ENCODE measurements around the gene PDGFRA. TPM values are rescaled to one million over a fixed set of nuclear protein-coding genes. Genes with fewer than 3 reads are reported as not detected.

Gene PDGFRA
- total and polyA plus RNA-seq, 9 donors, result 54.3 to 106 (median 83.9) TPM

DNA sequence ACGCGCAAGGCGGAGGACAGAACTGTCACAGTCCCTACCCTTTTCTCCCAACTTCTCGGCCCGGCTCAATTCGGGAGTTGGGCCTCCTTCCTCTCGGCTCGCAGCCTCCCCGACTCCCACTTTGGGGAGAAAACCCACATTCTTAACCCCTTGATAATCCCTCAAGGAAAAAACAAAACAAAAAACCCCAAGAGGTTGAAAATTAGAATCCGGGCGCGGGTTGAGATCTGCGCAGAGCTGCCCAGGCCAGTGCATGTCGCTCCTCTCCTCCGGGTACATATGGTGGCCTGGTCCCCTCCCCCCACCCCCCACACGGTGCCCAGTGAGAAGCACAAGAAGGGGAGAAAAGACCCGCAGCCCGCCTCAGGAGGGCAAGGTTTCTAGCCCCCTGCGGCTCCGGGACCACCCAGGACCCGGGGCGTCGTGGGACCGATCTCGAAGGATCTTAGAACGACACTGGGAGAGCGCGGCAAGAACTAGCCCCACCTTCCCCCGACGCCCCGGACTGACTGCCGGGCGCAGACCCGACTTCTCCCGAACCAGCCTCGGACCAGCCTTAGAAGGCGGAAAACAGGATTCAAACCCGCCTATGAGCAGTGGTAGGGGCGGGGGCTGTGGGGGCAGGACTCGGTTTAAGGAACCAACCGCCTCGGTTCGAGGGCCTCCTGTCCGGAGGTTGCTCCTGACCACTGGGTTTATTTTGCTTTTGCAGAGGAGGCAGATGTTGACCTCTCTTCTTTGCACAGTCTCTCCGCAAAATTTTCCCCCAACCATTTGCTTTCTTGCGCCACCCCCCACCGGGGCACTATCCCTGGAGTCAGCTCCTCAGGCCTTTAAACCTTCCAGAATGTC, 2.5 kb upstream of the PDGFRA start:
- Histone ChIP-seq H3K4me1 (ENCODE audit: control insufficient read depth, insufficient read depth, low read length) (peaks cover 52% of the 10 kb centered on the region), H3K9me3 (replicated peaks; ENCODE audit: control insufficient read depth, low read depth, low read length) (no peaks in the 10 kb centered on the region), H3K27me3 (ENCODE audit: control insufficient read depth, insufficient read depth, low read length) (peaks cover 83% of the 10 kb centered on the region), H3K36me3 (ENCODE audit: control insufficient read depth, insufficient read depth, low read length) (no peaks in the 10 kb centered on the region), H3K4me3 (ENCODE audit: low read length) (peak overlapping the region; percentile 42), H3K27ac (ENCODE audit: low read length) (peak overlapping the region; percentile 95)
- 2% methylated on average over 30 of the region's 47 CpGs for WGBS (ENCODE audit: insufficient coverage)
- DNase-seq, result peak; percentile 95

- no peaks in the 10 kb centered on the region for H3K36me3 ChIP-seq (ENCODE audit: control insufficient read depth, insufficient read depth, low read length)
- peak; percentile 93 for DNase-seq
- H3K9me3 ChIP-seq (replicated peaks; ENCODE audit: control insufficient read depth, low read depth, low read length), result no peaks in the 10 kb centered on the region
- peak overlapping the region; percentile 42 for H3K4me3 ChIP-seq (ENCODE audit: low read length)
- peaks cover 90% of the 10 kb centered on the region for H3K27me3 ChIP-seq (ENCODE audit: control insufficient read depth, insufficient read depth, low read length)
- H3K4me1 ChIP-seq (ENCODE audit: control insufficient read depth, insufficient read depth, low read length), result peaks cover 60% of the 10 kb centered on the region
- peak overlapping the region; percentile 95 for H3K27ac ChIP-seq (ENCODE audit: low read length)
- WGBS (ENCODE audit: insufficient coverage), result under 1% methylated on average over 31 of the region's 36 CpGs
These were observed 1.6 kb upstream of the PDGFRA start for GRCh38 chr4:54227256-54228055.

DNA sequence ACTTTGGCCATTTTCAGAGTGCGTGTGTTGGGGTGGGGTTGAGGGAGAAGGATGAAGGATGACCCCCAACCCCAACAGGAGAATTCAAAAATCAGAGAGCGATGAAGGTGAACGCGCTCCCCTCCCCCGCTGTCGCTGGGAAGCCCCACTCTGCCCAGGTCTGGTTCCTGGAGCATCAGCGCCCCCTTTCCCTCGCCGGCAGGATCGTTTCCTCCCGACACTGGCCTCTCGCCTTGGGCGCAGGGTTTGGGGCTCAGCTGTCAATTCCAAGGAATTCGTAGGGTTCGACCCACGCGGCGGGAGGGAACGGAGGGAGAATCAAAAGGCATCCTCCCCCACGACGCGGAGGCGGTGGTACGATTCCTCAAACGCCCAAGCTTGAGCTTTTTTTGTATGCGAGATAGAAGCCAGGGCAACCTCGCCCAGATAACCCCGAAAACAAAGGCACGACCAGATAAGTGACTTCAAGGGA, 1.0 kb upstream of the PDGFRA start:
- Histone ChIP-seq H3K27ac (ENCODE audit: low read length) (peak overlapping the region; percentile 95), H3K4me1 (ENCODE audit: control insufficient read depth, insufficient read depth, low read length) (peaks cover 60% of the 10 kb centered on the region), H3K4me3 (ENCODE audit: low read length) (peak overlapping the region; percentile 42), H3K27me3 (ENCODE audit: control insufficient read depth, insufficient read depth, low read length) (peaks cover 95% of the 10 kb centered on the region), H3K9me3 (replicated peaks; ENCODE audit: control insufficient read depth, low read depth, low read length) (no peaks in the 10 kb centered on the region), H3K36me3 (ENCODE audit: control insufficient read depth, insufficient read depth, low read length) (no peaks in the 10 kb centered on the region)
- DNase-seq, result peak; percentile 92
- 4% methylated on average over 14 of the region's 29 CpGs for WGBS (ENCODE audit: insufficient coverage)

DNA sequence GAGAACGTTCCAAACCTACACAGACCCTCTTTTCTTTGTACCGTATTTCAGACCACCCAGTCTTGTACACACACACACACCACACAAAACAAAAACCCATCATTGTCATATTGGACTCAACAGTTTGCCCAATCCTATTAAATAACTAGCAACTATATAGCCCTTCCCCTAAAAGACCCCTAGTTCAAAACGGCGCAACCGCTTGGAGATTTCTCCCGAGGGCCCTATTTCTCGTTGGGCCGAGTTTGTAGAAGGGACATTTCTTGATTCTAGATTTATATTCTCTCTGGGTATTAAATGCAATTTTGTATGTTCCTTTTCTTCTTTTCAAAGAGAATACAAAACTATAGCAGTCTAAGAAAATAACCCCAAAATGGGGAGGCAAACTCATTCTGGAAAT, 547 bp upstream of the PDGFRA start:
- Histone ChIP-seq H3K9me3 (replicated peaks; ENCODE audit: control insufficient read depth, low read depth, low read length) (no peaks in the 10 kb centered on the region), H3K27ac (ENCODE audit: low read length) (peak overlapping the region; percentile 95)
- 0% methylated on average over 2 of the region's 8 CpGs for WGBS (ENCODE audit: insufficient coverage)

DNA sequence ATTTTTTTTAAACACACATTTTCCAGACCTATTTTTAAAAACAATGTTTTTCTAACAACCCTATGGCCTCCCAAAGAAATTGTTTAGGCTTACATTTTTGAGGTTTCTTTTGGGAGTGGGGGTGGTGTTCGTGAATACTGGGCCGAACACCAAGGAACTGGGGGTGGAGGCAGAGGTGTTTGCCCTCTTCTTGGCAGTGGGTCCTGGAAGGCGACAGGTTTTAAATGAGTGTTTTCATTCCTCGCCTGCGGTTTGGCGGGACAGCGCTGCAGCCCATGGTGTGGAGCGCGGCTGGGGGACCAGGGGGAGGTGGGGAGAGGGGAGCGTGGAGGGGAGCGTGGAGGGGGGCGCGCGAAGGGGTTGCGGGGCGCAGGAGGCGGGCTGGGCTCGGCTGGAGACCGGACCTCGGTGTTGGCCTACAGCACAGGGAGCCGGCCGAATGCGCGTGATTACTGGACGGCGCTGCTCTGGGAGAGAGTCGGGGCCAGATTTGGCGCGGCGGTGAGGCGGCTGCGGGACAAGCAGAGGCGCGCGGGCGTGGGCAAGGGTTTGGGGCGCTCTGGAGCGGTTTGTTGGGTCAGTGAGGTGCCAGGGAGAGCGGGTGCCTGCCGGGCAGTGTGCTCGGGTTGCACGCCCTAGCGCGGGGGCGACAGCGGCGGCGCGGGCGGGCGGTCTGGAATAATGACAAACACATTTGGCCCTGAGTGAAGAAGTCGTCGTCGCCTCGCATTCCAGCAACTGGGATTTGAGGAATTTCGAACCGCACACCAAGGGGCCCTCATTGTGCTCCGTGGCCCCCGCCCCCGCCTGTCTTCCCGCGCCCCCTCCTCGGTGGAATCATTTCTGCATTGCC, 764 bp downstream of the PDGFRA start:
- no peaks in the 10 kb centered on the region for H3K36me3 ChIP-seq (ENCODE audit: control insufficient read depth, insufficient read depth, low read length)
- peak overlapping the region; percentile 72 for H3K27ac ChIP-seq (ENCODE audit: low read length)
- DNase-seq, result peak; percentile 31
- H3K27me3 ChIP-seq (ENCODE audit: control insufficient read depth, insufficient read depth, low read length), result peaks cover 91% of the 10 kb centered on the region
- WGBS (ENCODE audit: insufficient coverage), result under 1% methylated on average over 59 of the region's 63 CpGs
- peak overlapping the region; percentile 63 for H3K4me3 ChIP-seq (ENCODE audit: low read length)
- peaks cover 72% of the 10 kb centered on the region for H3K4me1 ChIP-seq (ENCODE audit: control insufficient read depth, insufficient read depth, low read length)
- H3K9me3 ChIP-seq (replicated peaks; ENCODE audit: control insufficient read depth, low read depth, low read length), result no peaks in the 10 kb centered on the region

More for the DNA sequence above, 547 bp upstream of the PDGFRA start:
- no peaks in the 10 kb centered on the region for H3K36me3 ChIP-seq (ENCODE audit: control insufficient read depth, insufficient read depth, low read length)
- peak overlapping the region; percentile 42 for H3K4me3 ChIP-seq (ENCODE audit: low read length)
- H3K27me3 ChIP-seq (ENCODE audit: control insufficient read depth, insufficient read depth, low read length), result peaks cover 95% of the 10 kb centered on the region
- DNase-seq, result no peak
- peaks cover 63% of the 10 kb centered on the region for H3K4me1 ChIP-seq (ENCODE audit: control insufficient read depth, insufficient read depth, low read length)

- peak; percentile 74 for DNase-seq
- H3K4me1 ChIP-seq (ENCODE audit: control insufficient read depth, insufficient read depth, low read length), result peaks cover 66% of the 10 kb centered on the region
These were observed 1.7 kb downstream of the PDGFRA start for GRCh38 chr4:54230484-54231418.

DNA sequence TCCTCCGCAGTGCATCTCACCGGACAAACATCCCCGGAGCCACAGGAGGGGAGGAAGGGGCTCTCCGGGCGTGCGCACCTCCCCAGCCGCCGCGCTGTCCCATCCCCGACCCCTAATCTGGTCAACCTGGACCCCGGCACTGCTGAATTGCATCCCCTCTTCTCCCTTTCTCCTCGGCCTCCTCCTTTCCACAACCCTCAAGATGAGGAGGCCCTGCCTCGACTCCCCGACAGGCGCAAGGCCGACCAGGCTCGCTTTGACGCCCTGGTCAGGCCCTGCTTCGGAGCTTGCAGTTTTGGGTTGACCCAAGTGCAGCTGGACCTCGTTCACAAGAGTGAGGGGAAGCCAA, 2.3 kb downstream of the PDGFRA start:
- Histone ChIP-seq H3K36me3 (ENCODE audit: control insufficient read depth, insufficient read depth, low read length) (no peaks in the 10 kb centered on the region), H3K27ac (ENCODE audit: low read length) (peak overlapping the region; percentile 72), H3K4me1 (ENCODE audit: control insufficient read depth, insufficient read depth, low read length) (peaks cover 61% of the 10 kb centered on the region), H3K4me3 (ENCODE audit: low read length) (peak overlapping the region; percentile 63), H3K9me3 (replicated peaks; ENCODE audit: control insufficient read depth, low read depth, low read length) (no peaks in the 10 kb centered on the region), H3K27me3 (ENCODE audit: control insufficient read depth, insufficient read depth, low read length) (peaks cover 78% of the 10 kb centered on the region)
- WGBS (ENCODE audit: insufficient coverage), result 1% methylated on average over 13 of the region's 20 CpGs
- no peak for DNase-seq

More at GRCh38 chr4:54230484-54231418, 1.7 kb downstream of the PDGFRA start:
- Histone ChIP-seq H3K4me3 (ENCODE audit: low read length) (peak overlapping the region; percentile 63), H3K27ac (ENCODE audit: low read length) (peak overlapping the region; percentile 72), H3K27me3 (ENCODE audit: control insufficient read depth, insufficient read depth, low read length) (peaks cover 84% of the 10 kb centered on the region), H3K36me3 (ENCODE audit: control insufficient read depth, insufficient read depth, low read length) (no peaks in the 10 kb centered on the region), H3K9me3 (replicated peaks; ENCODE audit: control insufficient read depth, low read depth, low read length) (no peaks in the 10 kb centered on the region)
- under 1% methylated on average over 57 of the region's 63 CpGs for WGBS (ENCODE audit: insufficient coverage)

DNA sequence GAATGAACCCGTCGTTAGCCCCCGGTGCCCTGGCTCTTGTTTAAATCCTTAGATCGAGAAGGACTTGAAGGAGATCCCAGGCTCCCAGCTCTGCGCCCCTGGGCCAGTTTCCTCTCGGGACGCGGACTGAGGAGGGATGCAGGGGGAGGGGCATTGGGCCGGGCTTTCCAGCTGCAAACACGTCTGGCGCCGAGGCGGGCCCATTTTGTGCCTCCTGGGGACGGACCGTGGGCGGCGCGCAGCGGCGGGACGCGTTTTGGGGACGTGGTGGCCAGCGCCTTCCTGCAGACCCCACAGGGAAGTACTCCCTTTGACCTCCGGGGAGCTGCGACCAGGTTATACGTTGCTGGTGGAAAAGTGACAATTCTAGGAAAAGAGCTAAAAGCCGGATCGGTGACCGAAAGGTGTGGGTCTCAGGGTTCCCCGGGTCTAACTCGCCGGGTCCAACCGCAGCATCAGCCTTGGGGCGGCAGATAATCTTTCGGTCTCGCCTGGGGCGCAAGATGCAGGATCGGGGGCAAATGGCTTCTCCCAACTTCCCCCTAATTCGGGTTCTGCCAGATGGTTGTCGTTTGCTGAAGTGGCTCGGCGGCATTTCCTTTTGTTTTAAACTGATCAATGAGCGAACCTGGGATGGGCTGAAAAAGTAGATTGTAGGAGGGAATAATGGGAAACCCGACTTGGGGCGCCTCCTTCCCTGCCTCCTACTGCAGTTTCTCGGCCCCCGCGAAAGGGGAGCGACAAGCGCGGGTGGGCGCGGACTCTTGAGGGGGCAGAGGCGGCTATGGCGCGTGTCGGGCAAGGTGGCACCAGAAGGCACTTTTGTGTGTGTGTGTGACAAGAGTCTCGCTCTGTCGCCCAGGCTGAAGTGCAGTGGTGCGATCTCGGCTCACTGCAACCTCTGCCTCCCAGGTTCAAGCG, 2.9 kb downstream of the PDGFRA start:
- WGBS (ENCODE audit: insufficient coverage), result 0% methylated on average over 36 of the region's 63 CpGs
- Histone ChIP-seq H3K27ac (ENCODE audit: low read length) (peak overlapping the region; percentile 72), H3K9me3 (replicated peaks; ENCODE audit: control insufficient read depth, low read depth, low read length) (no peaks in the 10 kb centered on the region), H3K36me3 (ENCODE audit: control insufficient read depth, insufficient read depth, low read length) (no peaks in the 10 kb centered on the region), H3K27me3 (ENCODE audit: control insufficient read depth, insufficient read depth, low read length) (peaks cover 72% of the 10 kb centered on the region), H3K4me1 (ENCODE audit: control insufficient read depth, insufficient read depth, low read length) (peaks cover 55% of the 10 kb centered on the region), H3K4me3 (ENCODE audit: low read length) (peak overlapping the region; percentile 63)
- peak; percentile 77 for DNase-seq
